Neural progenitor cell (in vitro differentiated cells): Measurements from ENCODE around the gene TRMT2B.

Experiments
- EZH2 ChIP-seq: fragments of 200-600 bp; sonication (generic); IDR thresholded peaks from 2 replicates; pipeline ENCODE4 v1.6.1; 2017; ENCODE audit warnings: antibody characterized with exemption, mild to moderate bottlenecking, moderate library complexity
- TF ChIP-seq, protein P1 (sequence below): fragments of 200-600 bp; sonication (generic); IDR thresholded peaks from 2 replicates; pipeline ENCODE4 v1.5.1; 2017; ENCODE audit warnings: antibody characterized with exemption, mild to moderate bottlenecking

- TF ChIP-seq, protein P1, sequence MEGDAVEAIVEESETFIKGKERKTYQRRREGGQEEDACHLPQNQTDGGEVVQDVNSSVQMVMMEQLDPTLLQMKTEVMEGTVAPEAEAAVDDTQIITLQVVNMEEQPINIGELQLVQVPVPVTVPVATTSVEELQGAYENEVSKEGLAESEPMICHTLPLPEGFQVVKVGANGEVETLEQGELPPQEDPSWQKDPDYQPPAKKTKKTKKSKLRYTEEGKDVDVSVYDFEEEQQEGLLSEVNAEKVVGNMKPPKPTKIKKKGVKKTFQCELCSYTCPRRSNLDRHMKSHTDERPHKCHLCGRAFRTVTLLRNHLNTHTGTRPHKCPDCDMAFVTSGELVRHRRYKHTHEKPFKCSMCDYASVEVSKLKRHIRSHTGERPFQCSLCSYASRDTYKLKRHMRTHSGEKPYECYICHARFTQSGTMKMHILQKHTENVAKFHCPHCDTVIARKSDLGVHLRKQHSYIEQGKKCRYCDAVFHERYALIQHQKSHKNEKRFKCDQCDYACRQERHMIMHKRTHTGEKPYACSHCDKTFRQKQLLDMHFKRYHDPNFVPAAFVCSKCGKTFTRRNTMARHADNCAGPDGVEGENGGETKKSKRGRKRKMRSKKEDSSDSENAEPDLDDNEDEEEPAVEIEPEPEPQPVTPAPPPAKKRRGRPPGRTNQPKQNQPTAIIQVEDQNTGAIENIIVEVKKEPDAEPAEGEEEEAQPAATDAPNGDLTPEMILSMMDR = no peak
- no peak for TF ChIP-seq EZH2
Measured at GRCh38 chrX:101062176-101062575, 10.3 kb upstream of the TRMT2B start.
